IMR-90 (cell line): ENCODE measurements around the gene KDM6A. TPM values are rescaled to one million over a fixed set of nuclear protein-coding genes. Genes with fewer than 3 reads are reported as not detected.

Source experiments
- ATAC-seq: fragments of 200-7000 bp; cut with Tn5 transposase; 2 replicates; pipeline ENCODE4 v1.9.1; 2020; ENCODE audit warnings: low read depth, mild to moderate bottlenecking, moderate library complexity
- BruUV-seq: library from RNA; stranded (reverse); fragments of 400-500 nt; replicated peaks from 2 replicates; lab custom pipeline; 2021; lab: Mats Ljungman, UMichigan
- CTCF ChIA-PET: fragments of 300-600 bp; formaldehyde crosslinking; extraction: SDS; loops from one replicate; lab custom pipeline; 2021; ENCODE audit warnings: antibody characterized with exemption; lab: Yijun Ruan, JAX
- POLR2A ChIA-PET: fragments of 300-600 bp; sonication (Branson Sonifier 250); formaldehyde crosslinking; loops from one replicate; lab custom pipeline; 2022; ENCODE audit warnings: antibody characterized with exemption; ENCODE audit not compliant: unreplicated experiment; lab: Charles Lee
- DNase-seq: peaks from one replicate; pipeline ENCODE4 v3.0.0; 2013
- H2AFZ ChIP-seq: replicated peaks from 2 replicates; pipeline ENCODE3; 2013; ENCODE audit warnings: low read length, mild to moderate bottlenecking; ENCODE audit not compliant: poor library complexity
- H2AK5ac ChIP-seq: 2 replicates; pipeline ENCODE4 v1.6.1; 2013; ENCODE audit warnings: low read depth, low read length, inconsistent platforms
- H2AK9ac ChIP-seq: replicated peaks from 2 replicates; pipeline ENCODE3; 2013; ENCODE audit warnings: mild to moderate bottlenecking, low read depth, low read length, moderate library complexity; ENCODE audit not compliant: poor library complexity
- H2BK120ac ChIP-seq: 2 replicates; pipeline ENCODE4 v1.6.1; 2013; ENCODE audit warnings: low read depth, low read length, inconsistent platforms
- H2BK15ac ChIP-seq: 3 replicates; pipeline ENCODE4 v1.6.1; 2013; ENCODE audit warnings: low read depth, low read length, inconsistent platforms
- H2BK20ac ChIP-seq: 2 replicates; pipeline ENCODE4 v1.6.1; 2013; ENCODE audit warnings: low read depth, mild to moderate bottlenecking, inconsistent platforms, low read length, moderate library complexity
- H2BK5ac ChIP-seq: 2 replicates; pipeline ENCODE4 v1.6.1; 2013; ENCODE audit warnings: mild to moderate bottlenecking, low read depth, low read length, inconsistent platforms; ENCODE audit not compliant: poor library complexity, severe bottlenecking
- H3K14ac ChIP-seq: replicated peaks from 2 replicates; pipeline ENCODE4 v1.6.1; 2013; ENCODE audit warnings: low read depth, low read length, inconsistent platforms
- H3K18ac ChIP-seq: 2 replicates; pipeline ENCODE4 v1.6.1; 2013; ENCODE audit warnings: low read depth, low read length, control low read depth
- H3K23ac ChIP-seq: 2 replicates; pipeline ENCODE4 v1.6.1; 2013; ENCODE audit warnings: low read depth, low read length, inconsistent platforms
- H3K27ac ChIP-seq: 2 replicates; pipeline ENCODE4 v1.5.1; 2013; ENCODE audit warnings: mild to moderate bottlenecking, control low read depth, low read length; ENCODE audit not compliant: insufficient read depth
- H3K27me3 ChIP-seq: 2 replicates; pipeline ENCODE4 v1.6.1; 2013; ENCODE audit warnings: low read length; ENCODE audit not compliant: control insufficient read depth, insufficient read depth
- H3K36me3 ChIP-seq: 2 replicates; pipeline ENCODE4 v1.6.1; 2013; ENCODE audit warnings: low read length, mixed read lengths; ENCODE audit not compliant: control insufficient read depth, insufficient read depth
- H3K4ac ChIP-seq: 2 replicates; pipeline ENCODE4 v1.6.1; 2013; ENCODE audit warnings: low read depth, low read length, inconsistent platforms
- H3K4me1 ChIP-seq: 2 replicates; pipeline ENCODE4 v1.6.1; 2013; ENCODE audit warnings: low read length, mixed read lengths; ENCODE audit not compliant: control insufficient read depth, insufficient read depth
- H3K4me2 ChIP-seq: 2 replicates; pipeline ENCODE4 v1.6.1; 2013; ENCODE audit warnings: low read depth, mild to moderate bottlenecking, control low read depth, low read length, moderate library complexity
- H3K4me3 ChIP-seq: 2 replicates; pipeline ENCODE4 v1.5.1; 2013; ENCODE audit warnings: low read depth, mild to moderate bottlenecking, control low read depth, low read length, moderate library complexity; ENCODE audit not compliant: insufficient read depth
- H3K56ac ChIP-seq: 2 replicates; pipeline ENCODE4 v1.6.1; 2013; ENCODE audit warnings: low read length, inconsistent platforms; ENCODE audit not compliant: insufficient read depth; ENCODE audit errors: extremely low read depth
- H3K79me1 ChIP-seq, 2 experiments: 2 replicates each; pipeline ENCODE4 v1.6.1; 2013; ENCODE audit warnings: low read length in 2 of 2, inconsistent platforms in 1 of 2, low read depth in 1 of 2
- H3K9ac ChIP-seq: 2 replicates; pipeline ENCODE4 v1.6.1; 2013; ENCODE audit warnings: low read depth, low read length, control low read depth
- H3K9me1 ChIP-seq: 2 replicates; pipeline ENCODE4 v1.6.1; 2013; ENCODE audit warnings: low read length, inconsistent platforms; ENCODE audit not compliant: insufficient read depth
- H3K9me3 ChIP-seq: 2 replicates; pipeline ENCODE4 v1.6.1; 2013; ENCODE audit warnings: low read length; ENCODE audit not compliant: control insufficient read depth, insufficient read depth
- H4K20me1 ChIP-seq: 2 replicates; pipeline ENCODE4 v1.6.1; 2013; ENCODE audit warnings: low read length, inconsistent platforms; ENCODE audit not compliant: insufficient read depth
- H4K5ac ChIP-seq: 2 replicates; pipeline ENCODE4 v1.6.1; 2013; ENCODE audit warnings: mild to moderate bottlenecking, low read depth, low read length, control low read depth
- H4K8ac ChIP-seq, 2 experiments: 2 replicates each; pipeline ENCODE4 v1.6.1; 2013; ENCODE audit warnings: low read depth in 2 of 2, low read length in 2 of 2, control low read depth in 1 of 2, inconsistent platforms in 1 of 2
- H4K91ac ChIP-seq: 2 replicates; pipeline ENCODE4 v1.6.1; 2013; ENCODE audit warnings: low read depth, low read length, inconsistent platforms; ENCODE audit not compliant: insufficient read depth
- BHLHE40 ChIP-seq: fragments of 150-350 bp; IDR thresholded peaks from 2 replicates; pipeline ENCODE4 v1.6.1; 2016; ENCODE audit warnings: mild to moderate bottlenecking, low read depth, low read length
- CEBPB ChIP-seq: IDR thresholded peaks from 2 replicates; pipeline ENCODE4 v1.6.1; 2012; ENCODE audit warnings: low read depth, low read length, improper control_type of control experiment
- CHD1 ChIP-seq: IDR thresholded peaks from 2 replicates; pipeline ENCODE4 v1.6.1; 2012; ENCODE audit warnings: low read depth, low read length, improper control_type of control experiment
- CTCF ChIP-seq: conservative IDR thresholded peaks from 2 replicates; pipeline ENCODE4 v1.5.1; 2012; ENCODE audit warnings: mild to moderate bottlenecking, low read depth, low read length, improper control_type of control experiment
- ELK1 ChIP-seq: fragments of 150-350 bp; IDR thresholded peaks from 2 replicates; pipeline ENCODE4 v1.6.1; 2016; ENCODE audit warnings: low read depth, mild to moderate bottlenecking, low read length, moderate library complexity, borderline replicate concordance
- FOS ChIP-seq: fragments of 150-350 bp; IDR thresholded peaks from 2 replicates; pipeline ENCODE4 v1.6.1; 2016; ENCODE audit warnings: low read depth, low read length
- MAFK ChIP-seq: IDR thresholded peaks from 2 replicates; pipeline ENCODE4 v1.6.1; 2012; ENCODE audit warnings: low read depth, low read length, improper control_type of control experiment
- MAZ ChIP-seq: IDR thresholded peaks from 2 replicates; pipeline ENCODE4 v1.6.1; 2012; ENCODE audit warnings: low read depth, mild to moderate bottlenecking, low read length, improper control_type of control experiment, moderate library complexity, borderline replicate concordance
- MXI1 ChIP-seq: IDR thresholded peaks from 2 replicates; pipeline ENCODE4 v1.6.1; 2012; ENCODE audit warnings: low read depth, mild to moderate bottlenecking, low read length, moderate library complexity, borderline replicate concordance
- NFE2L2 ChIP-seq: fragments of 150-350 bp; IDR thresholded peaks from 2 replicates; pipeline ENCODE4 v1.6.1; 2016; ENCODE audit warnings: low read depth, mild to moderate bottlenecking, low read length
- POLR2A ChIP-seq: IDR thresholded peaks from 2 replicates; pipeline ENCODE4 v1.6.1; 2012; ENCODE audit warnings: mild to moderate bottlenecking, low read depth, low read length
- RCOR1 ChIP-seq: IDR thresholded peaks from 2 replicates; pipeline ENCODE4 v1.6.1; 2012; ENCODE audit warnings: mild to moderate bottlenecking, low read length, improper control_type of control experiment; ENCODE audit not compliant: insufficient replicate concordance
- RFX5 ChIP-seq: IDR thresholded peaks from 2 replicates; pipeline ENCODE4 v1.8.0; 2012; ENCODE audit warnings: low read depth, mild to moderate bottlenecking, low read length, moderate library complexity
- SMC3 ChIP-seq: fragments of 150-350 bp; IDR thresholded peaks from 2 replicates; pipeline ENCODE4 v1.6.1; 2016; ENCODE audit warnings: low read depth, mild to moderate bottlenecking, antibody characterized with exemption, low read length, moderate library complexity
- USF2 ChIP-seq: fragments of 150-350 bp; IDR thresholded peaks from 2 replicates; pipeline ENCODE4 v1.6.1; 2017; ENCODE audit warnings: mild to moderate bottlenecking, antibody characterized with exemption, low read length, low read depth
- WGBS, 2 experiments: methylation state at CpG; one replicate each; pipeline versions ENCODE4 v1.1.5 to v1.1.7; 2013; ENCODE audit warnings: missing lambda C conversion rate in 2 of 2; ENCODE audit not compliant: insufficient read length in 1 of 2; ENCODE audit errors: extremely low coverage in 2 of 2; 5-methylcytosine and 5-hydroxymethylcytosine counted together
- dilution Hi-C: fragments of 300-500 bp; cut with HindIII; formaldehyde crosslinking; loops from one replicate; pipeline ENCODE4 v1.14.3; 2018; ENCODE audit warnings: low sequenced_read_pairs; ENCODE audit not compliant: unreplicated experiment
- in situ Hi-C: fragments of 300-500 bp; cut with MboI; formaldehyde crosslinking; loops from 3 replicates; pipeline ENCODE4 v1.14.3; 2019; ENCODE audit warnings: low sequenced_read_pairs, inconsistent platforms, mixed read lengths
- intact Hi-C: fragments of 100-400 bp; cut with micrococcal nuclease; formaldehyde crosslinking; loops from 2 replicates; pipeline ENCODE4 v1.10.0; 2022
- polyA plus RNA-seq, 3 experiments: library from polyadenylated mRNA; depleted of rRNA; stranded (reverse); fragments of >200 nt; gene quantifications; 2 replicates each; pipeline ENCODE4 v1.2.3, GENCODE V29; 2012; ENCODE audit warnings: low replicate concordance in 1 of 3
- total RNA-seq: library from RNA; depleted of rRNA; stranded (reverse); fragments of >200 nt; gene quantifications from 2 replicates; pipeline ENCODE4 v1.2.3, GENCODE V29; 2012

KDM6A gene
- total and polyA plus RNA-seq, 2 of the 4 experiments (the other 2 are of a cell fraction): 11.7 to 24.9 TPM

- H3K56ac ChIP-seq: no peak overlapping the region
- no peak overlapping the region for H4K5ac ChIP-seq
- H3K79me1 ChIP-seq: peaks cover 0 to 27% of the 10 kb centered on the region in 2 experiments; a peak in 2 of 4 replicates
- no peak overlapping the region for H2AK9ac ChIP-seq
- no peak overlapping the region for H3K4me3 ChIP-seq
- no peak overlapping the region for H3K23ac ChIP-seq
- peaks cover 2% of the 10 kb centered on the region; the same call in 1 of the 2 replicates for H3K4me1 ChIP-seq
- H3K9me1 ChIP-seq: no peaks in the 10 kb centered on the region
- no TSS peak for BruUV-seq
- ChIA-PET POLR2A (no interaction called here), CTCF (no interaction called here)
- H3K18ac ChIP-seq: no peak overlapping the region
- H2AK5ac ChIP-seq: no peak overlapping the region
- peak; percentile 37 for ATAC-seq
- no peak overlapping the region for H4K8ac ChIP-seq
- H3K9me3 ChIP-seq: peaks cover 3% of the 10 kb centered on the region
- no peak overlapping the region for H2BK20ac ChIP-seq
- no peaks in the 10 kb centered on the region for H3K27me3 ChIP-seq
- TF ChIP-seq NFE2L2: no peak
- no peak for TF ChIP-seq BHLHE40
- TF ChIP-seq SMC3: no peak
- TF ChIP-seq MXI1: no peak
- no peak for TF ChIP-seq MAZ
- no peak for TF ChIP-seq RFX5
- TF ChIP-seq CTCF: no peak
- TF ChIP-seq CEBPB: no peak
- TF ChIP-seq ELK1: no peak
- TF ChIP-seq CHD1: no peak
- no peak for TF ChIP-seq POLR2A
- TF ChIP-seq USF2: no peak
- TF ChIP-seq FOS: no peak
- no peak for TF ChIP-seq RCOR1
- no peak for TF ChIP-seq MAFK
- intact Hi-C loops: no loop called here
- H2BK120ac ChIP-seq: no peak overlapping the region
- H3K4ac ChIP-seq: no peak overlapping the region
- WGBS, 2 experiments: no CpG with 5 or more reads among the region's 3 CpGs
- H4K91ac ChIP-seq: no peak overlapping the region
- peak overlapping the region; percentile 20 for H2BK5ac ChIP-seq
- H2AFZ ChIP-seq: no peak overlapping the region
- no peaks in the 10 kb centered on the region for H3K36me3 ChIP-seq
- in situ Hi-C loops: no loop called here
- dilution Hi-C loops: no loop called here
- H3K9ac ChIP-seq: no peak overlapping the region
- peak; percentile 66 for DNase-seq
- H3K27ac ChIP-seq: no peak overlapping the region
- H3K14ac ChIP-seq: no peak overlapping the region
- H2BK15ac ChIP-seq: no peak overlapping the region
- peaks cover 14% of the 10 kb centered on the region; the same call in 1 of the 2 replicates for H4K20me1 ChIP-seq
- no peak overlapping the region for H3K4me2 ChIP-seq
Measured at GRCh38 chrX:45009371-45010000, 136.5 kb downstream of the KDM6A start.
